Adipocyte (in vitro differentiated cells): ENCODE results near the gene CAMTA1.

Experiments used
- DNase-seq: peaks from one replicate; pipeline ENCODE4 v3.0.0-alpha.2; 2015; ENCODE audit warnings: low read depth
- H3K27me3 ChIP-seq: replicated peaks from 2 replicates; pipeline ENCODE4 v1.7.0; 2013; ENCODE audit warnings: mild to moderate bottlenecking, low read length, moderate library complexity; ENCODE audit not compliant: control insufficient read depth, insufficient read depth
- H3K36me3 ChIP-seq: 2 replicates; pipeline ENCODE4 v1.7.0; 2013; ENCODE audit warnings: low read length, mild to moderate bottlenecking, moderate library complexity; ENCODE audit not compliant: control insufficient read depth, insufficient read depth, severe bottlenecking
- H3K4me1 ChIP-seq: 2 replicates; pipeline ENCODE4 v1.7.0; 2013; ENCODE audit warnings: mild to moderate bottlenecking, low read length, moderate library complexity; ENCODE audit not compliant: control insufficient read depth, insufficient read depth
- H3K4me3 ChIP-seq: 2 replicates; pipeline ENCODE4 v1.7.0; 2013; ENCODE audit warnings: mild to moderate bottlenecking, low read length, moderate library complexity
- H3K9ac ChIP-seq: 2 replicates; pipeline ENCODE4 v1.7.0; 2013; ENCODE audit warnings: mild to moderate bottlenecking, low read length, moderate library complexity
- H3K9me3 ChIP-seq: 2 replicates; pipeline ENCODE4 v1.7.0; 2013; ENCODE audit warnings: mild to moderate bottlenecking, low read length, moderate library complexity; ENCODE audit not compliant: control insufficient read depth

CAMTA1 gene

DNA sequence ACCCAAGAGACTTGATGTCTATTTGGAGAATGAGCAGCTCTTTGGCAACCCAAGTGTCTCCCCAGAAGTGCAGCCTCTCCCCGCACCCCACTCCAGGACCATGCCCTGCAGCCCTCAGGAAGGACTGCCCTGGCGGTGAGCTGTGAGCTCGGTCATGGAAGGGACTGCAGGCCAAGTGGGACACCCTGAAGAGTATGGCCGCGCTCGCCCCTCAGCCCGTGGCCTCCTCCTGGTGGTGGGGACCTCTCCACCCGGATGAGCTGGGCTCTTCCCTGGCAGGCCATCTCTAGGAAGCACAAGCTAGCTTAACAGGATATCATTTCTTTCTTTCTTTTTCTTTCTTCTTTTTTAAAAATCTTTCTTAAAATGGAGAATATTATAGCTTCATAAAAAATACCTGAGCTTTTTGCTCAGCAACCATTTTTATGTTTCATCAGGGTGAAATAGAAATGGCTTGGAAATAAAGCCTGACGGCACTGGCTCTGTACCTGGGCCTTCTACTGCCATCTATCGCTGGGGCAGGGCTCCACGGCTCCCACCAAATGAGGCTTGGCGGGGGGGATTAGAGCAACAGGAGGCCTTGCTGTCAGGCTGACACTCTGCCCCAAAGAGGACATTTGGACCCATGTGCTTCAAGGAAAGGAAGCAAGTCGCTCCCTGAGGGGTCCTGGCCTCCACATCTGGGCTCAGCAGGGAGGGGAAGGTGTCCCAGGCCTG lies 689.7 kb downstream of the CAMTA1 start:
- Histone ChIP-seq H3K9ac (no peak overlapping the region), H3K4me1 (peaks cover 28% of the 10 kb centered on the region), H3K36me3 (no peaks in the 10 kb centered on the region), H3K4me3 (no peak overlapping the region), H3K9me3 (no peaks in the 10 kb centered on the region), H3K27me3 (peaks cover 3% of the 10 kb centered on the region)
- no peak for DNase-seq

DNA sequence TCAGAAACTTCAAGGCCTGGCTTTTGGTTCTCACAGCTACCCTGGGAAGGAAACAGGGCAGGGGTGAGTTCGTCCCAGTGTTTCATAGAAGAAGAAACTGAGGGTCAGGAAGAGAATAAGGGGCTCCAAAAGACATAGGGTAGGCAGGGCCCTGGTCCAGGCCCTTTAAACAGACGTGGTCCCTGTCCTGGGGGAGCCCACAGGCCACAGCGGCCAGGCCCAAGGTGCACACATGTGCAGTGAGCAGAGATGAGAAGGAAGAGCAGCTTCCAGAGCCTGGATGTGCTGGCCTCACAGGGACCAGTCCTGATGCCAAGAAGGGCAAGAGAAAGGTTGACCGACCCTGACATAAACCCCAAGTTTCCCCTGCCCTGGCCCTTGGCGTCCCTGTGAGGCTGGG lies 690.4 kb downstream of the CAMTA1 start:
- Histone ChIP-seq H3K9me3 (no peaks in the 10 kb centered on the region), H3K9ac (no peak overlapping the region), H3K36me3 (no peaks in the 10 kb centered on the region), H3K4me3 (no peak overlapping the region), H3K27me3 (peaks cover 3% of the 10 kb centered on the region), H3K4me1 (peaks cover 22% of the 10 kb centered on the region)
- DNase-seq: no peak

DNA sequence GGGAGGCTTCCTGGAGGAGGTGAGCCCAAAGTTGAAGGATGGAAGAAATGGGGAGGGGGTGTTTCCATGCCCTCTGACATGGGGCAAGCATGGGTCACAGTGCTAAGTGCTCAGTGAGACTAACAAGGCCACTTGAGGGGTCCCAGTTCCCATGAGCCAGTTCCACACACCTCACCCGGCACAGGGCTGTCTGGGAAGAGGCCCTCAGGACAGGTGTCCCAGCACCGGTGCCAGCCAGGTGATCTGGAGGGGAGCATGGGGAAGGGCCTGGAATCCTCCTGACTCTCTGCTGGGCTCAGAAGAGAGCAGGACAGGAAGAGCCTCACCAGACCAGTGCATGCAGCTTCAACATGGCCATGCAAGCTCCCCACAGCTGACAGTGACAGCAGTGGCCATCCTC lies 691.1 kb downstream of the CAMTA1 start:
- DNase-seq: no peak
- Histone ChIP-seq H3K4me3 (no peak overlapping the region), H3K27me3 (peaks cover 3% of the 10 kb centered on the region), H3K9me3 (no peaks in the 10 kb centered on the region), H3K9ac (no peak overlapping the region), H3K36me3 (no peaks in the 10 kb centered on the region), H3K4me1 (peaks cover 14% of the 10 kb centered on the region)

DNA sequence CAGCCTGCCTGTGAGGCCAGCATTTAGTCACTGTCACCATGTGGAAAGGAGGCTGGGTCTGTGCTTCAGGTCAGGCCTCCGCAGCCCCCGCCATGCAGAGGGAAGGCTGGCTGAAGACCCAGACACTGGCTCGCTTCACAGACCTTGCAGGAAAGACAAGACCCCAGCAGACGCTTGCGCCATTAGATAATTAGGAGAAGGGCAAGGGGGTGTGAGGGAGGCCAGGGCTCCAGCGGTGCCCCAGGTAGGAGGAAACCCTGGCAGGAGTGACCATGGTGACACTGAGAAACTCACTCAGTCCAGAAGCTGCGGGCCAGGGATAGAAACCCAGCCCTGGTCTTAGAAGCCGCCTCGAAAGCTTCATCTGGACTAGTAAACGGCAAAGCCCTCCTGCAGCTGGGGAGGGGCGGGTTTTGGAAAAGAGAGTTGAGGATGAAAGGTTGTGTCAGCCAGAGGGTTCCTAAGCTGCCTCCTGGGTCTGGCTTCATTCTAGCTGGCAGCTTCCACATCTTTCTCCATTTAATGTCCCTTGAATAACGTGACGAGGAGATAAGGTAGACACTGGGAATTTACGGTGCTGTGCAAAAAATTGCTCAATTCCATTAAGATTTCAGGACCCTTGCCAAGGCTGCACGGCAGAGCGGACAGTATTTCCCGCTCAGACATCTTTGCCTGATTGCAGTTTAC lies 691.8 kb downstream of the CAMTA1 start:
- peaks cover 9% of the 10 kb centered on the region for H3K27me3 ChIP-seq
- no peak overlapping the region for H3K9ac ChIP-seq
- no peak for DNase-seq
- H3K36me3 ChIP-seq: no peaks in the 10 kb centered on the region
- H3K9me3 ChIP-seq: no peaks in the 10 kb centered on the region
- H3K4me1 ChIP-seq: peaks cover 12% of the 10 kb centered on the region
- H3K4me3 ChIP-seq: no peak overlapping the region

DNA sequence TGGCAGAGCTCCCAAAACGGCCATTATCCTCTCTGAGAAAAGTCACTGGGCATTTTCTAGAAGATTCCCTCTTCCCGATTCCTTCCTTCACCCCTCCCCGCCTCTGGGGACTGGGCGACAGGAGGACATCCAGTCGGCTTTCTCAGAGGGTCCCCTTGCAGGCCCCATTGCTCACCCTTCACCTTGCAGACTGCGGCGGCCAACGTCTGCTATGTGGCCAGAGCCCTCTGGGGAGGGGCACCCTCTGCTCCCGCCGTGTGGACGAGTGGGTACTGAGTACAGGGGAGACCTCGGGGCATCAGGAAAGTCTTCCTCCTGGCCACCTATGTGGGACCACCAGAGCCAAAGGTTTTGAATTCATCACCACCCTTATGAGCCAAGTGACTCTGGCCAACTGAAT lies 692.3 kb downstream of the CAMTA1 start:
- H3K27me3 ChIP-seq: peaks cover 14% of the 10 kb centered on the region
- H3K9ac ChIP-seq: no peak overlapping the region
- H3K9me3 ChIP-seq: no peaks in the 10 kb centered on the region
- no peaks in the 10 kb centered on the region for H3K36me3 ChIP-seq
- no peak for DNase-seq
- H3K4me1 ChIP-seq: peaks cover 12% of the 10 kb centered on the region
- H3K4me3 ChIP-seq: no peak overlapping the region

DNA sequence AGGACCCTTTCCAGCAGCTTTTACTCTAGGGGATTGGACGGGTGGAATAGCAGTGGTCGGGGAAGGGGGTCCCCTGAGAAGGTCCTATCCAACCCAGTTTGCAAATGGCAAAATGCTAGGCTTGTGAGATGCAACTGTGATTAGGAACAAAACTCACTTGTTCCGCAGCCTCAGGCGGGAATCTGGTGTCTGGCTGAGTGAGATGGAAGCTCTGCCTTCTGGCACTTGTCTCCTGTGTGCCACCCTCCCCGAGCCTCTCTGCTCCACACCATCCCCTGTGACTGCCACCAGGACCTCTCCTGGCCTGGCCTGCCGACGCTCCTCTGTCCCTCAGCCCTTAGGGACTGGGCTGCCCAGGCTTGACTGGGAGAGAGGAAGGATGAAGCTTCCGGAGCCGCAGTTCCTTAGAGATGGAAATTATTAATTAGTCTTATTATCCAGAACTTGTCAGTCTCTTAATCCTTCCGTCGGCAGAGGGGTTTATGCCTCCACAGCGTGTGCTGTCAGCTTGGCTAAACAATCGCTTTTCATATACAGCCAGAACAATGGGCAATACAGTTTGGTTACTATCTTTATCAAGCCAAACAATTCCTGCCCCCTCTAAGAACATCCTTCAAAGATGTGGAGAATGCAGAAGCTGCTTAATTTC lies 693.0 kb downstream of the CAMTA1 start:
- Histone ChIP-seq H3K27me3 (peaks cover 15% of the 10 kb centered on the region), H3K9me3 (no peaks in the 10 kb centered on the region), H3K36me3 (no peaks in the 10 kb centered on the region), H3K4me1 (peaks cover 12% of the 10 kb centered on the region), H3K9ac (no peak overlapping the region), H3K4me3 (no peak overlapping the region)
- DNase-seq: no peak

DNA sequence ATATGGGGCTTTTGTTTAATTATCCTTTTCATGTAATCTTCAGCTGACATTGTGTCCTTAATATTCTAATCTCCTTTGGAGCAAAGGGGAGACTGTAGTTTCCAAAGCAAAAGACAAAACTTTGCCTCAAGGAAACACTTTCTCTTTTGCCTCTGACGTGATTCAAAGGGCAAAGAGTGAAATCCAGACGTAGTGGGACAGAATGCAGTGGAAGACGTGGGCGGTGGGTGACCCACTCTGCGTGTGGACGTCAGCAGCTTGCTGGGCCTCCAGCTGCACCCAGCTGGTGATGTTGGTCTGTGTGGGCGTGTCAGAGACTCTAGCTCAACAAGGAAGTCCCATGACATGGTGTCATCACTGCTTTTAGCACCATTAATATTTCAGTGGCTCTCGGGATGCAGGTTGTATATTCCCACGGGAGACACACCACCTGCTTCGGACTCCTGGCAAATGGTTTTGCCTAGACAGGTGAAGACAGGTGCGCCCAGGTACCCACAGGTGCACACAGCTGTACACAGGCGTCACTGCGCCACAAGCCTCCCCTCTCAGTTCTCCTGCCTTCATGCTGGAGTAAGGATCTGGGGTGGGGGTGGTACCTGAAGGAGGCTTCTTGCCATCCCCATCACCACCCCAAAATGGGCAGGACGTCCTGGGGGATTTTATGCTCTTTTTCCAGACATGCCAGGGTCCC lies 693.7 kb downstream of the CAMTA1 start:
- Histone ChIP-seq H3K27me3 (peaks cover 18% of the 10 kb centered on the region), H3K4me1 (peaks cover 12% of the 10 kb centered on the region), H3K4me3 (no peak overlapping the region), H3K9me3 (no peaks in the 10 kb centered on the region), H3K9ac (no peak overlapping the region), H3K36me3 (no peaks in the 10 kb centered on the region)
- peak; percentile 76 for DNase-seq

DNA sequence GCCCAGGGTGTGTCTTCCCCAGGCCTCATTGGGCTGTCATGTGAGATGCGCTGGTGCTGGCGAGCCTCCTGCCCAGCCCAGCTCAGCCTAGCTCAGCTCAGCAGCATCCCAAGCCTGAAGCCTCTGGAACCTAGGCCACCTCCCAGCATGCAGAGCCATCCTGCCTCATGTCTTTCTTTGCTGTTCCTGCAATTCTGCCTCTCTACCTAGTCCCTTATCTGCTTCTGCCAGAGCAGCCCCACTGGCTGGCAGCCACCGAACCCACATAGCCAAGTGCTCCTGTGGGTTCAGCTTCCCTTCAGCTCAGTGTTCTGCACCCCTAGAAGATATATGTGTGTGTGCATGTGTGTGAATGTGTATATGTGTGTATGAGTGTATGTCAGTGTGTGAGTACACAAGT lies 694.3 kb downstream of the CAMTA1 start:
- no peak overlapping the region for H3K9ac ChIP-seq
- peaks cover 12% of the 10 kb centered on the region for H3K4me1 ChIP-seq
- no peaks in the 10 kb centered on the region for H3K9me3 ChIP-seq
- DNase-seq: no peak
- H3K4me3 ChIP-seq: no peak overlapping the region
- no peaks in the 10 kb centered on the region for H3K36me3 ChIP-seq
- peaks cover 18% of the 10 kb centered on the region for H3K27me3 ChIP-seq

DNA sequence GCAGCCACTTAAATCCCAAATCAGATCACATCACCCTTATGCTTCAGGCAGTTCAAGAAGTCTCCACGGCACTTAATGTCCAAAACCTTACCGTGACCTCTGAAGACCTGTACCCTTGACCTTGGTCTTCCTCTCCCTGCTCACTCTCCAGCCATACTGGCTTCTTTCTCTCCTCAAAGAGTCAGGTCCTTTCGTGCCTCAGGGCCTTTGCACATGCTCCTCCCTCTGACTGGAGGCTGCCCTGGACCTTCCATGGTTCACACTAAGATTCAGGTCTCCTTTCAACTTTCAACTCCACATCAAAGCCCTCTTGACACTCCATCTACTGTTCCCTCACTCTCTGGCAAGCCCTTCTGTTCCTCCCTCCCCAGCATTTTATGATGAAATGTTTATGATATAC lies 695.9 kb downstream of the CAMTA1 start:
- Histone ChIP-seq H3K9ac (no peak overlapping the region), H3K27me3 (peaks cover 18% of the 10 kb centered on the region), H3K36me3 (no peaks in the 10 kb centered on the region), H3K4me3 (no peak overlapping the region), H3K4me1 (peaks cover 12% of the 10 kb centered on the region), H3K9me3 (no peaks in the 10 kb centered on the region)
- no peak for DNase-seq

DNA sequence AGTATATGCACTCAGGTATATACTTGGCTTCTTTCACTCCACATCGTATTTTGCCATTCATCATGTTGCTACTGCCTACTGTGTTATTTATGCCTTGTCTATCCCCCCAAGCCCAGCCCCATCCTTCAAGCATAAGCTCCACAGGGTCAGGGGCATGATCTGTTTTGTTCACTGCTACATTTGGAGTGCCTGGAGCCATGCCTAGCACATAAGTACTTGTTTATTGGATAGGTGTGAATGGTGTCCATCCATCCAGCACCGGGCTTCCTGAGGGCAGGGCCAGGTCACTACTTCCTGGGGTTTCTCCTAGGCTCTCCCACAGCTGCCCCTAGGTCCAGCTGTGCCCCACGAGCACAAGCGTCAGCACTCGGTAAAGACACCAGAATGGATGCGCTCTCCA lies 696.8 kb downstream of the CAMTA1 start:
- H3K36me3 ChIP-seq: no peaks in the 10 kb centered on the region
- no peak overlapping the region for H3K9ac ChIP-seq
- no peaks in the 10 kb centered on the region for H3K9me3 ChIP-seq
- H3K4me3 ChIP-seq: no peak overlapping the region
- no peak for DNase-seq
- H3K4me1 ChIP-seq: peaks cover 9% of the 10 kb centered on the region
- peaks cover 21% of the 10 kb centered on the region for H3K27me3 ChIP-seq
